OCI-LY3 (cell line): ENCODE results near the gene SCP2.

Source experiments
- H2AFZ ChIP-seq: fragments of 200-600, 300-600 bp; shearing (Covaris generic); 2 replicates; pipeline ENCODE4 v1.6.0; 2014; ENCODE audit warnings: antibody characterized with exemption, low read depth, low read length
- H3K27ac ChIP-seq: fragments of 200-600, 300-600 bp; sonication (generic); 2 replicates; pipeline ENCODE4 v1.5.1; 2014; ENCODE audit warnings: mild to moderate bottlenecking, low read length, moderate library complexity, mixed read lengths
- H3K27me3 ChIP-seq: fragments of 200-600, 300-600 bp; sonication (generic); 2 replicates; pipeline ENCODE4 v1.6.1; 2014; ENCODE audit warnings: low read depth, low read length, mixed read lengths
- H3K36me3 ChIP-seq: fragments of 200-600, 300-600 bp; sonication (generic); replicated peaks from 2 replicates; pipeline ENCODE3; 2014; ENCODE audit warnings: low read depth, low read length, mixed read lengths
- H3K4me1 ChIP-seq: fragments of 300-600, 200-600 bp; sonication (generic); 2 replicates; pipeline ENCODE4 v1.6.1; 2014; ENCODE audit warnings: low read length, mixed read lengths
- H3K4me2 ChIP-seq: fragments of 200-600, 300-600 bp; sonication (generic); 2 replicates; pipeline ENCODE4 v1.6.1; 2014; ENCODE audit warnings: low read length, mixed read lengths
- H3K4me3 ChIP-seq: fragments of 300-600, 200-600 bp; sonication (generic); 2 replicates; pipeline ENCODE4 v1.5.1; 2014; ENCODE audit warnings: antibody characterized with exemption, mild to moderate bottlenecking, low read length, moderate library complexity
- H3K79me2 ChIP-seq: fragments of 300-600, 200-600 bp; shearing (Covaris generic); 2 replicates; pipeline ENCODE4 v1.6.1; 2014; ENCODE audit warnings: mild to moderate bottlenecking, low read length, mixed read lengths
- H3K9ac ChIP-seq: fragments of 300-600, 200-600 bp; shearing (Covaris generic); 2 replicates; pipeline ENCODE4 v1.6.0; 2014; ENCODE audit warnings: mild to moderate bottlenecking, low read length, moderate library complexity
- H3K9me3 ChIP-seq: fragments of 200-600, 300-600 bp; shearing (Covaris generic); 2 replicates; pipeline ENCODE4 v1.6.1; 2014; ENCODE audit warnings: low read length, mixed read lengths; ENCODE audit not compliant: insufficient read depth
- H4K20me1 ChIP-seq: fragments of 200-600, 300-600 bp; sonication (generic); 2 replicates; pipeline ENCODE4 v1.6.1; 2016; ENCODE audit warnings: low read length, mixed read lengths; ENCODE audit not compliant: insufficient read depth
- EZH2phosphoT487 ChIP-seq: fragments of 200-600 bp; shearing (Covaris generic); IDR thresholded peaks from 2 replicates; pipeline ENCODE4 v1.6.1; 2018; ENCODE audit warnings: antibody characterized with exemption, mixed run types, low read depth
- TF ChIP-seq, protein P1 (sequence below): fragments of 200-600, 300-600 bp; sonication (generic); IDR thresholded peaks from 2 replicates; pipeline ENCODE4 v1.5.1; 2014; ENCODE audit warnings: antibody characterized with exemption, low read length, low read depth

The SCP2 gene

DNA sequence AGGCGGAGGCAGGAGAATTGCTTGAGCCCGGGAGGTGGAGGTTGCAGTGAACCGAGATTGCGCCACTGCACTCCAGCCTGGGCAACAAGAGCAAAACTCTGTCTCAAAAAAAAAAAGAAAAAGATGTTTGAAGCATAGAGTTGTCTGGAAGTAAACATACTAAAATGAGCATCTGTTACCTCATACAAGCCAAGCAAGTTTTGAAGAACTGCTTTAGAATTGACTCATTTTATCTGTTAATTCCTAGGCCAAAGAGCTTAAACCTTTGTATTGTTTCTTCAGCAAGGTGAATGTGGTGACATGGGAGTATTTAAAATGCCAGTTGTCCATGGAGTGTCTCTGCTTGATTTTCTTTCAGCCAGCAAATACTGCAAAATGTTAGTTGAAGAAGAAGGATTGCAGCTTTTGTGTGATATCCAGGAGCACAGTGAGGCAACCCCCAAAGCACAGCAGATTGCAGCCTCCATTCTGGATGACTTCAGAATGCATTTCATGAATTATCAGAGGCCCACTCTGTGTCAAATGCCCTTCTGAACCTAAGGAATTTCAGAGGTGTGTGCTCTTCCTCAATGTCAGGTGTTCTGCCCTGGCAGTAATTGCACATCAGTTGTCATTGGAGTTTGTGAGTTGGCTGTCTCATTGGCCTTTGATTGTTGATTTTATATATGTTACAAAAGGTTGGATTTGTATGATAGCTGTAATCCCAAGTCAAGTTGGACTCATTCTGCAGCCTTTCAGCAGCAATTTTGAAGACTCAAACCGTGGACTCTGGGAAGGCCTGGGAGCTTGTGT, 34.5 kb upstream of the SCP2 start:
- Histone ChIP-seq H3K4me1 (no peaks in the 10 kb centered on the region), H3K4me3 (no peak overlapping the region), H3K27me3 (no peaks in the 10 kb centered on the region), H3K36me3 (no peaks in the 10 kb centered on the region), H2AFZ (no peak overlapping the region), H4K20me1 (no peaks in the 10 kb centered on the region), H3K9me3 (no peaks in the 10 kb centered on the region), H3K4me2 (no peak overlapping the region), H3K79me2 (no peaks in the 10 kb centered on the region), H3K27ac (no peak overlapping the region), H3K9ac (no peak overlapping the region)
- no peak for TF ChIP-seq EZH2phosphoT487
- TF ChIP-seq, protein P1, sequence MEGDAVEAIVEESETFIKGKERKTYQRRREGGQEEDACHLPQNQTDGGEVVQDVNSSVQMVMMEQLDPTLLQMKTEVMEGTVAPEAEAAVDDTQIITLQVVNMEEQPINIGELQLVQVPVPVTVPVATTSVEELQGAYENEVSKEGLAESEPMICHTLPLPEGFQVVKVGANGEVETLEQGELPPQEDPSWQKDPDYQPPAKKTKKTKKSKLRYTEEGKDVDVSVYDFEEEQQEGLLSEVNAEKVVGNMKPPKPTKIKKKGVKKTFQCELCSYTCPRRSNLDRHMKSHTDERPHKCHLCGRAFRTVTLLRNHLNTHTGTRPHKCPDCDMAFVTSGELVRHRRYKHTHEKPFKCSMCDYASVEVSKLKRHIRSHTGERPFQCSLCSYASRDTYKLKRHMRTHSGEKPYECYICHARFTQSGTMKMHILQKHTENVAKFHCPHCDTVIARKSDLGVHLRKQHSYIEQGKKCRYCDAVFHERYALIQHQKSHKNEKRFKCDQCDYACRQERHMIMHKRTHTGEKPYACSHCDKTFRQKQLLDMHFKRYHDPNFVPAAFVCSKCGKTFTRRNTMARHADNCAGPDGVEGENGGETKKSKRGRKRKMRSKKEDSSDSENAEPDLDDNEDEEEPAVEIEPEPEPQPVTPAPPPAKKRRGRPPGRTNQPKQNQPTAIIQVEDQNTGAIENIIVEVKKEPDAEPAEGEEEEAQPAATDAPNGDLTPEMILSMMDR = no peak

DNA sequence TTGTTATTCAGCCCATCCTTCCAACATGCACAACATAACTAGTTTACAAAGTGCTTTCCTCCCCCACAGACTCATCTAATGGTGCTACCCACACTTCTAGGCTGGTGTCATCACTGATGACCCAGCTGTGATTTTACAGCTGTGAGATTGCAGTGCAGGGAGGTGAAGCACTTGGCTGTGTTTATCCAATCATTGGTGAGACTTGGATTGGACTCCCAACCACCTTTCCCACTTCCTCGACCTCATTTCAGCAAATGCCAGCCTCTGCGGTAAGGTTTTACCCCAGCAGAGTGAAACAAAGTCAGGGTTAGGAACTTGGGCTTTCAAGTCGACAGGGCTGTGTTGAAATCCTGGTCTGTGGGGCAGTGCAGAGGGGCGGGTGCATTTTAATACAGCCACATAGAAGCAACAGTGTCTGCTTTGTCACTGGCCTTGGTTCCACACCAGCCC, 27.6 kb upstream of the SCP2 start:
- no peak overlapping the region for H3K4me3 ChIP-seq
- no peaks in the 10 kb centered on the region for H3K4me1 ChIP-seq
- H3K36me3 ChIP-seq = no peaks in the 10 kb centered on the region
- TF ChIP-seq, protein P1 = no peak
- no peak for TF ChIP-seq EZH2phosphoT487
- no peak overlapping the region for H3K4me2 ChIP-seq
- H3K9ac ChIP-seq = no peak overlapping the region
- H4K20me1 ChIP-seq = no peaks in the 10 kb centered on the region
- no peaks in the 10 kb centered on the region for H3K79me2 ChIP-seq
- no peak overlapping the region for H3K27ac ChIP-seq
- no peaks in the 10 kb centered on the region for H3K27me3 ChIP-seq
- no peaks in the 10 kb centered on the region for H3K9me3 ChIP-seq
- H2AFZ ChIP-seq = no peak overlapping the region

DNA sequence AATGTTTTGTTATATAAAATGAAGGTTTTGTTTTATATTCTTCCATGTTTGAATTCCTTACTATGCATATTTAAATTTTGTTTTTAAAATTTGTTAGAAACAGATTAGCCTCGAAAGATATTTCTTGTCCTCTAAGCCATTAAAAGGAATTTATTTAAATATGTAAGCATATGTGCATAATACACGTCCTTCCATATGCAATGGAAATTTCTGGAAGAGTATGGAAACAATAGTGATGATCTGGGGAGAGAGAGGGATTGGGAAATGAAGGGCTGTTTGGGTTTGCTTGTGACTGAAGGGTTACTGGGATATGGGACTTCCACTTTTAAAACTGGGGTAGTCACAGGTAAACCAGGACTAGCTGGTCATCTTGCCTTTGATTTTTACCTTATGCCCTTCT, 26.7 kb upstream of the SCP2 start:
- Histone ChIP-seq H3K9me3 (no peaks in the 10 kb centered on the region), H3K4me2 (no peak overlapping the region), H4K20me1 (no peaks in the 10 kb centered on the region), H3K4me3 (no peak overlapping the region), H3K36me3 (no peaks in the 10 kb centered on the region), H3K27ac (no peak overlapping the region), H3K4me1 (peaks cover 4% of the 10 kb centered on the region; the same call in 1 of the 2 replicates), H2AFZ (no peak overlapping the region), H3K9ac (no peak overlapping the region), H3K79me2 (no peaks in the 10 kb centered on the region), H3K27me3 (no peaks in the 10 kb centered on the region)
- no peak for TF ChIP-seq EZH2phosphoT487
- TF ChIP-seq, protein P1 = no peak

DNA sequence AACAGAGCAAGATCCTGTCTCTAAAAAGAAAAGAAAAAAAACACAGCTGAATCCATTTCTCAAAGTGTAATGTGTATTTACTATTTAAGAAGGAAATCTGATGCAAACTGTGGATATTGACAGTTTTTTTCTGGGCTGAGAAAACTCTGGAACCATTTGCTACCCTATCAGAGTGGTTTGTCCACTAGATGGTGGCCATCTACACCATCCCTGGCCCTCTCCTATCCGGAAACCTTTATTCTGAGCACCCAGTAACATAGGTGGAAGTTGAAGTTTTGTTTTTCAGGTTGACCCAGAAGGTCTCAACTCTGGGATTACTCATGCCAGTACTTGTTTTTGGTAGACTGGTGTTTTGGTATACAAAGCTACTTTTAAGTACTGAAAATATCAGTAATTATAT, 25.7 kb upstream of the SCP2 start:
- Histone ChIP-seq H3K4me3 (no peak overlapping the region), H3K27ac (no peak overlapping the region), H4K20me1 (no peaks in the 10 kb centered on the region), H3K36me3 (no peaks in the 10 kb centered on the region), H2AFZ (no peak overlapping the region), H3K4me2 (no peak overlapping the region), H3K9ac (no peak overlapping the region), H3K9me3 (no peaks in the 10 kb centered on the region), H3K79me2 (no peaks in the 10 kb centered on the region), H3K4me1 (peaks cover 4% of the 10 kb centered on the region; the same call in 1 of the 2 replicates), H3K27me3 (no peaks in the 10 kb centered on the region)
- TF ChIP-seq EZH2phosphoT487 = no peak
- TF ChIP-seq, protein P1 = no peak
